SK-N-SH treated with all-trans-retinoic acid at 6 μM for 48 hours (cell line): Measurements from ENCODE around the gene GABBR2.

ENCODE experiments used
- ARNTL ChIP-seq: fragments of 450-650 bp; formaldehyde crosslinking; IDR thresholded peaks from 2 replicates; pipeline ENCODE4 v1.5.0; 2020; ENCODE audit warnings: low read depth, mild to moderate bottlenecking, moderate library complexity, borderline replicate concordance
- BACH2 ChIP-seq: fragments of 250-450 bp; sonication (Bioruptor Pico); IDR thresholded peaks from 2 replicates; pipeline ENCODE4 v1.9.0; 2021; ENCODE audit warnings: mild to moderate bottlenecking, borderline replicate concordance
- ESRRG ChIP-seq: fragments of 250-450 bp; sonication (Bioruptor Pico); IDR thresholded peaks from 2 replicates; pipeline ENCODE4 v1.6.1; 2021; ENCODE audit warnings: mild to moderate bottlenecking
- ISL1 ChIP-seq: fragments of 250-450 bp; sonication (Bioruptor Pico); IDR thresholded peaks from 2 replicates; pipeline ENCODE4 v2.1.2; 2022; ENCODE audit warnings: mild to moderate bottlenecking, moderate library complexity
- OSR1 ChIP-seq: fragments of 250-450 bp; sonication (Bioruptor Pico); IDR thresholded peaks from 2 replicates; pipeline ENCODE4 v1.8.0; 2022; ENCODE audit warnings: moderate library complexity, mild to moderate bottlenecking, inconsistent platforms
- RARB ChIP-seq: fragments of 250-450 bp; sonication (Bioruptor Pico); IDR thresholded peaks from 2 replicates; pipeline ENCODE4 v1.8.0; 2021; ENCODE audit warnings: mild to moderate bottlenecking, moderate library complexity
- ZNF8 ChIP-seq: fragments of 450-650 bp; formaldehyde crosslinking; IDR thresholded peaks from 2 replicates; pipeline ENCODE4 v1.5.0; 2020; ENCODE audit warnings: mild to moderate bottlenecking, moderate library complexity
- TF ChIP-seq, protein P1 (sequence below): fragments of 250-450 bp; sonication (Bioruptor Pico); IDR thresholded peaks from 2 replicates; pipeline ENCODE4 v1.5.1; 2020; ENCODE audit warnings: low read depth, mild to moderate bottlenecking, moderate library complexity
- TF ChIP-seq, protein P2 (sequence below): fragments of 250-450 bp; sonication (Bioruptor Pico); IDR thresholded peaks from 2 replicates; pipeline ENCODE4 v1.5.1; 2021; ENCODE audit warnings: mild to moderate bottlenecking, moderate library complexity
- TF ChIP-seq, protein P3 (sequence below): fragments of 250-450 bp; sonication (Bioruptor Pico); IDR thresholded peaks from 2 replicates; pipeline ENCODE4 v1.8.0; 2020; ENCODE audit warnings: mild to moderate bottlenecking, moderate library complexity, borderline replicate concordance

DNA sequence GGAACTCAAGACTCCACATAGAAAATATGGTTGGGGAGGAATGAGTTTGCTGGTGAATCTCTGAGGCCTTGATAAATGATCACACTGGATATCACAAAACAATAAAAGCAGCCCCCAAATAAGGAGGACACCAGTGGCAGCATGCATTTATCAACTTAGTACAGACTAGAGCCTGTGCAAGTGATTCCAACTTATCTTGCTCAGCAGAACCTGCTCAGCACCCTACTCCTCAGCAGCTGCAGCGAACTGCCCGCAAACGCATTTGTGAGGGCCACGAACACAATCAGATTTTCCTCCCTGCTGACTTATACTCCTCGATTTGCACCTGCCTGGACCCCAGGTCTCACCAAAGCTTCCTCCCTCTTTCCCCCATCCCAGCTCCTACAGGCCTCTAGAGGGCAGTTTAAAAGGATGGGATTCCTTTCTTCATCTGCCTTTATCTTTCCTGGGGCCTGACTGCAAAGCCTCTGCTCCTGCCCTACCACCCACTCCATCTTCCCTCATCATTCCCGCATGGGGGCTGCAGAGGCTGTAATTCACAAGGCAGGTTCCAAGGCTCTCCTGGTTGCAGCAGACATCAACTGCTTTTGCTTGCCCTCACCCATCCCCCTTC, 46.4 kb upstream of the GABBR2 start:
- no peak for TF ChIP-seq ESRRG (CRISPR knock-in tag)
- TF ChIP-seq, protein P1, sequence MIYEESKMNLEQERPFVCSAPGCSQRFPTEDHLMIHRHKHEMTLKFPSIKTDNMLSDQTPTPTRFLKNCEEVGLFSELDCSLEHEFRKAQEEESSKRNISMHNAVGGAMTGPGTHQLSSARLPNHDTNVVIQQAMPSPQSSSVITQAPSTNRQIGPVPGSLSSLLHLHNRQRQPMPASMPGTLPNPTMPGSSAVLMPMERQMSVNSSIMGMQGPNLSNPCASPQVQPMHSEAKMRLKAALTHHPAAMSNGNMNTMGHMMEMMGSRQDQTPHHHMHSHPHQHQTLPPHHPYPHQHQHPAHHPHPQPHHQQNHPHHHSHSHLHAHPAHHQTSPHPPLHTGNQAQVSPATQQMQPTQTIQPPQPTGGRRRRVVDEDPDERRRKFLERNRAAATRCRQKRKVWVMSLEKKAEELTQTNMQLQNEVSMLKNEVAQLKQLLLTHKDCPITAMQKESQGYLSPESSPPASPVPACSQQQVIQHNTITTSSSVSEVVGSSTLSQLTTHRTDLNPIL (CRISPR knock-in tag), result no peak
- no peak for TF ChIP-seq ZNF8 (CRISPR knock-in tag)
- TF ChIP-seq, protein P2, sequence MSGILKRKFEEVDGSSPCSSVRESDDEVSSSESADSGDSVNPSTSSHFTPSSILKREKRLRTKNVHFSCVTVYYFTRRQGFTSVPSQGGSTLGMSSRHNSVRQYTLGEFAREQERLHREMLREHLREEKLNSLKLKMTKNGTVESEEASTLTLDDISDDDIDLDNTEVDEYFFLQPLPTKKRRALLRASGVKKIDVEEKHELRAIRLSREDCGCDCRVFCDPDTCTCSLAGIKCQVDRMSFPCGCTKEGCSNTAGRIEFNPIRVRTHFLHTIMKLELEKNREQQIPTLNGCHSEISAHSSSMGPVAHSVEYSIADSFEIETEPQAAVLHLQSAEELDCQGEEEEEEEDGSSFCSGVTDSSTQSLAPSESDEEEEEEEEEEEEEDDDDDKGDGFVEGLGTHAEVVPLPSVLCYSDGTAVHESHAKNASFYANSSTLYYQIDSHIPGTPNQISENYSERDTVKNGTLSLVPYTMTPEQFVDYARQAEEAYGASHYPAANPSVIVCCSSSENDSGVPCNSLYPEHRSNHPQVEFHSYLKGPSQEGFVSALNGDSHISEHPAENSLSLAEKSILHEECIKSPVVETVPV (CRISPR knock-in tag), result no peak
- TF ChIP-seq OSR1 (CRISPR knock-in tag), result no peak
- TF ChIP-seq BACH2 (CRISPR knock-in tag), result no peak
- TF ChIP-seq RARB (CRISPR knock-in tag), result no peak
- TF ChIP-seq, protein P3, sequence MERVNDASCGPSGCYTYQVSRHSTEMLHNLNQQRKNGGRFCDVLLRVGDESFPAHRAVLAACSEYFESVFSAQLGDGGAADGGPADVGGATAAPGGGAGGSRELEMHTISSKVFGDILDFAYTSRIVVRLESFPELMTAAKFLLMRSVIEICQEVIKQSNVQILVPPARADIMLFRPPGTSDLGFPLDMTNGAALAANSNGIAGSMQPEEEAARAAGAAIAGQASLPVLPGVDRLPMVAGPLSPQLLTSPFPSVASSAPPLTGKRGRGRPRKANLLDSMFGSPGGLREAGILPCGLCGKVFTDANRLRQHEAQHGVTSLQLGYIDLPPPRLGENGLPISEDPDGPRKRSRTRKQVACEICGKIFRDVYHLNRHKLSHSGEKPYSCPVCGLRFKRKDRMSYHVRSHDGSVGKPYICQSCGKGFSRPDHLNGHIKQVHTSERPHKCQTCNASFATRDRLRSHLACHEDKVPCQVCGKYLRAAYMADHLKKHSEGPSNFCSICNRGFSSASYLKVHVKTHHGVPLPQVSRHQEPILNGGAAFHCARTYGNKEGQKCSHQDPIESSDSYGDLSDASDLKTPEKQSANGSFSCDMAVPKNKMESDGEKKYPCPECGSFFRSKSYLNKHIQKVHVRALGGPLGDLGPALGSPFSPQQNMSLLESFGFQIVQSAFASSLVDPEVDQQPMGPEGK, result no peak
- TF ChIP-seq ARNTL (CRISPR knock-in tag), result no peak
- no peak for TF ChIP-seq ISL1 (CRISPR knock-in tag)
